HG03558 (cell line): ENCODE results near the gene GPT2.
"Not testable (repeated sequence)": the region's sequence is repeated elsewhere in the genome, so short reads cannot be mapped to it uniquely, and the experiment has no call there.

ENCODE experiments used
- ATAC-seq: cut with Tn5 transposase; IDR thresholded peaks from one replicate; pipeline ENCODE4 v1.9.1; 2021; ENCODE audit warnings: moderate number of reproducible peaks; ENCODE audit not compliant: unreplicated experiment; ENCODE audit errors: extremely low read depth

GPT2 gene

DNA sequence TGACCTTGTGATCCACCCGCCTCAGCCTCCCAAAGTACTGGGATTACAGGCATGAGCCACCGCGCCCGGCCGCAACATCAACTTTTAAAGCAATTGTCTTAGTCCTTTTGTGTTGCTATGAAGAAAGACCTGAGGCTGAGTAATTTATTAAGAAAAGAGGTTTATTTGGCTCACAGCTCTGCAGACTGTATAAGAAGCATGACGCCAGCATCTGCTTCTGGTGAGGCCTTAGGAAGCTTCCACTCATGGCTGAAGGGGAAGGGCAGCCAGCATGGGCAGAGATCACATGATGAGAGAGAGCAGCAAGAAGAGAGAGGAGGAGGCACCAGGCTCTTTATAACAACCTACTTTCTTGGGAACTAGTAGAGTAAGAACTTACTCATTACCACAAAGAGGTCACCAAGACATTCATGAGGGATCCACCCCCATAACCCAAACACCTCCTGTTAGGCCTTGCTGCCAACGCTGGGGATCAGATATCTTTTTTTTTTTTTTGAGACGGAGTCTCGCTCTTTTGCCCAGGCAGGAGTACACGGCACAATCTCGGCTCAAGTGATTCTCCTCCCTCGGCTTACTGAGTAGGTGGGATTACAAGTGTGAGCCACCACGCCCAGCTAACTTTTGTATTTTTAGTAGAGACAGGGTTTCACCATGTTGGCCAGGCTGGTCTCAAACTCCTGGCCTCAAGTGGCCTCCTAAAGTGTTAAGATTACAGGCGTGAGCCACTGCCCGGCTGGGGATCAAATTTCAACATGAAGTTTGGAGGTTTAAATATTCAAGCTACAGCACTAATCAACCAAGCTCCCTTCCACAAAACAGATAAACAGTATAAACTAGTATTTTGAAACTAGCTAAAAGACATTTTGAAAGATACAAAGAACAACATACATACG, 21.4 kb upstream of the GPT2 start:
- ATAC-seq, result no peak

DNA sequence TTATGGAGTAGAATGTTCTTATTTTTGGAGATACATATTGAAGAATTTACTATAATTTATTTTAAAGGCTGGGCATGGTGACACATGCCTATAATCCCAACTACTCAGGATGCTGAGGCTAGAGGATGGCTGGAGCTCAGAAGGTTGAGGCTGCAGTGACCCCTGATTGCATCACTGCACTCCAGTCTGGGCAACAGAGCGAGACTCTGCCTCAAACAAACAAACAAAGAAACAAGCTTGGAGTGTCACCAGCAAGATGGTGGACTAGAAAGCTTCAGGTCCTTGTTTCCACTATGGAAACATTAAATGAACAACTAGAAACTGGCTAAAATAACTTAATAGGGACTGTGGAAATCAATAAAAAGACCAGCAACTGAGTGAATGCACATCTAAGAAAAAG, 17.9 kb upstream of the GPT2 start:
- no peak for ATAC-seq

DNA sequence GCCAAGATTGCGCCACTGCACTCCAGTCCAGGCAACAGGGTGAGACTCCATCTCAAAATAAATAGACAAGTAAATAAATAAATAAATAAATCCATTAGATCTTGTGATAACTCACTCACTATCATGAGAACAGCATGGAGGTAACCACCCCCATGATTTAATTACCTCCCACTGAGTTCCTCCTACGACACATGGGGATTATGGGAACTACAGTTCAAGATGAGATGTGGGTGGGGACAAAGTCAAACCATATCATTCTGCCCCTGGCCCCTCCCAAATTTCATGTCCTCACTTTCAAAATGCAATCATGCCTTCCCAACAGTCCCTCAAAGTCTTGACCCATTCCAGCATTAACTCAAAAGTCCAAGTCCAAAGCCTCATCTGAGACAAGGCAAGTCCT, 16.7 kb upstream of the GPT2 start:
- not testable (repeated sequence) for ATAC-seq

DNA sequence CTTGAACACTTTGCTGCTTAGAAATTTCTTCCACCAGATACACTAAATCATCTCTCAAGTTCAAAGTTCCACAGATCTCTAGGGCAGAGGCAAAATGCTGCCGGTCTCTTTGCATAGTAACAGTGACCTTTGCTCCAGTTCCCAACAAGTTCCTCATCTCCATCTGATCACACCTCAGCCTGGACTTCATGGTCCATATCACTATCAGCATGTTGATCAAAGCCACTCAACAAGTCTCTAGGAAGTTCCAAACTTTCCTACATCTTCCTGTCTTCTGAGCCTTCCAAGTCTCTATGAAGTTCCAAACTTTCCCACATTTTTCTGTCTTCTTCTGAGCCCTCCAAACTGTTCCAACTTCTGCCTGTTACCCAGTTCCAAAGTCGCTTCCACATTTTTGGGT, 15.3 kb upstream of the GPT2 start:
- ATAC-seq, result not testable (repeated sequence)

DNA sequence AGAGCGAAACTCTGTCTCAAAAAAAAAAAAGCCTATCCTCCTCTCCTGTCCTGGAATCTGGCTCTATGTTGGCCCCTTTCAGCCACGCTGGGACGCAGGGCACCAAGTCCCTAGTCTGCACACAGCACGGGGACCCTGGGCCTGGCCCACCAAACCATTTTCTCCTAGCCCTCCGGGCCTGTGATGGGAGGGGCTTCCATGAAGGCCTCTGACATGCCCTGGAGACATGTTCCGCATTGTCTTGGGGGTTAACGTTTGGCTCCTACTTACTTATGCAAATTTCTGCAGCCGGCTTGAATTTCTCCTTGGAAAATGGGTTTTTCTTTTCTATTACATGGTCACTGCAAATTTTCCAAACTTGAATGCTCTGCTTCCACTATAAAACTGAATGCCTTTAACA, 12.6 kb upstream of the GPT2 start:
- ATAC-seq, result no peak

DNA sequence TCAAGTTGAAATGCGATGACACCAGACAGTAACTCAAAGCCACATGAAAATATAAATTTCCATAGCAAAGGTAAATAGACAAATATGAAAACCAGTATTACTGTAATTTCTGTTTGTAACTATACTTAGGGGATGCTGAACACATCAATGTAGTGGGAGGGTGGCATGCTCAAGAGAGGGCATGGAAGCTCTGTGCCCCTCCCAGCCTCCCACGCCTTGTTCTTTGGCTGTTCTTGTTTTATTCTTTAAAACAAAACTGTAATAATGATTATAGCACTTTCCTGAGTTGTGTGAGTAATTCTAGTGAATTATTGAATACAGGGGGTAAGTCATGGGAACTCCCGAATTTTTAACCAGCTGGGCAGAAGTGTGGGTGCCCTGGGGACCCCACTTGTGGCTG, 11.0 kb upstream of the GPT2 start:
- no peak for ATAC-seq

DNA sequence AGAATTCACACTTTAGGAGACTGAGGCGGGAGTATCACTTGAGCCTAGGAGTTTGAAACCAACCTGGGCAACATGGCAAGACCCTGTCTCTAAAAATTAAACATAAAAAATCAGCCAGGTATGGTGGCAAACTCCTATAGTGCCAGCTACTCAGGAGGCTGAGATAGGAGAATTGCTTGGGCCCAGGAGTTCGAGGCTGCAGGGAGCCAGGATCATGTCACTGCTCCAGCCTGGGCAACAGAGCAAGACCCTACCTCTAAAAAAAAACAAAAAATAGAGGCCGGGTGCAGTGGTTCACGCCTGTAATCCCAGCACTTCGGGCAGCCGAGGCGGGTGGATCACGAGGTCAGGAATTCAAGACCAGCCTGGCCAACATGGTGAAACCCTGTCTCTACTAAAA, 8.9 kb upstream of the GPT2 start:
- ATAC-seq, result no peak

DNA sequence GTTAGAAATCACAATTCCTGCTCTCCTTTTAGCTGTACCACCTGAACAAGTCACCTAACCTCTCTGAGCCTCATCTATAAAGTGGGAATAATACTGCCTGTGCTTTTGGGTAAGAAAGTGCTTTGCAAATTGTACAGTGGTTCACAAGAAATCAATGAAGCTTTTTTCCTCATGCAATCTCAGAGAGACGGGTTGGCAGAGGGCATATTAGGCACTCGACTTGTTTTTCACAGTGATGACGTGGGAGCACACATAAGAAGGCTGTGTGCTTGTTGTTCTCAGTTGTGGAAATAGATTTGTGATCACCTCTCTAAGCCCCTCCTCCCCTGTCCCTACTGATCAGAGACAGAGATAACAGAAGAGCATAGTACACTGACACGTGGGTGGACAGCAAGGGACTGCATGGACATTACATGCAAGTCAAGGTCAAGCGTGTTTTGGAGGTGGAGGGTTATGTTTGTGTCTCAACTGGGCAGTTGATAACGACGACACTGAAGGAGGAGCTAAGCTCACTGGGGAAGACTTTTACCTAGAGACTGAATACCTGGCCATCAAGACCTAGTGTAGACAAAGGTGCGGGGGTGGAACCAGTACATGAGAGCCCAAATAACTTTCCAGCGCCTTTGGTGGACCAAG, 1.7 kb upstream of the GPT2 start:
- ATAC-seq, result no peak

DNA sequence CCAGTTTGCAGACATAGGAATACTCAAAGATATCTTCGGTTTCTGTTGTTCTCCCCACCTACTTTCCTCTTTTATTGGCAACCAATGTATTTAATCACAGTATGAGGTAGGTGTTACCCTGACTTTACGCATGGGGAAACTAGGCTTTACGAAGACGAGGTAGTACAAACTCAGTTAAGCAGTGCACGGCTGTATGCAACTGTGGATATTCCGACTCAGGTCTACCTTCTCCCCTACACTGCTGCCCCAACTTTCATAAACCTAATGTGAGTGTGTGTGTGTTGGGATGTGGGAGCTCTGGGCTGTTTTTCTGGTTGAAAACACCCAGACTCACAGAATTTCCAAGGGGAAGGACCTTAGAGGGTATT, 1.2 kb upstream of the GPT2 start:
- ATAC-seq, result no peak

DNA sequence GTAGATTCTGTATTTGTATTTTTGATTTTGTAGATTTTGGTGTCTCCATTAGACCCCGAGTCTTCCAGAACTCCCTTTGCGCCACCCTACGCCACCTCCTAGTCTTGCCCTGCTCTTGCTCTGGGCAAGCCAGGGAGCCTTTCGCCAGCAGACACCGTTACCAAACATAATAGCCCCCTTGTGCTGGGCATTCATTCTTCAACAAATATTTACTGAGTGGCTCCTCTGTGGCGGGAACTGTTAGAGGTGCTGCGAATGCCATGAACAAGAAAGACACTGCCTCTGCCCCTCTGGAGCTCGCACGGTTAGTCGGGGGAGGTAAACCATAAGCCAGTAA, 841 bp upstream of the GPT2 start:
- no peak for ATAC-seq

DNA sequence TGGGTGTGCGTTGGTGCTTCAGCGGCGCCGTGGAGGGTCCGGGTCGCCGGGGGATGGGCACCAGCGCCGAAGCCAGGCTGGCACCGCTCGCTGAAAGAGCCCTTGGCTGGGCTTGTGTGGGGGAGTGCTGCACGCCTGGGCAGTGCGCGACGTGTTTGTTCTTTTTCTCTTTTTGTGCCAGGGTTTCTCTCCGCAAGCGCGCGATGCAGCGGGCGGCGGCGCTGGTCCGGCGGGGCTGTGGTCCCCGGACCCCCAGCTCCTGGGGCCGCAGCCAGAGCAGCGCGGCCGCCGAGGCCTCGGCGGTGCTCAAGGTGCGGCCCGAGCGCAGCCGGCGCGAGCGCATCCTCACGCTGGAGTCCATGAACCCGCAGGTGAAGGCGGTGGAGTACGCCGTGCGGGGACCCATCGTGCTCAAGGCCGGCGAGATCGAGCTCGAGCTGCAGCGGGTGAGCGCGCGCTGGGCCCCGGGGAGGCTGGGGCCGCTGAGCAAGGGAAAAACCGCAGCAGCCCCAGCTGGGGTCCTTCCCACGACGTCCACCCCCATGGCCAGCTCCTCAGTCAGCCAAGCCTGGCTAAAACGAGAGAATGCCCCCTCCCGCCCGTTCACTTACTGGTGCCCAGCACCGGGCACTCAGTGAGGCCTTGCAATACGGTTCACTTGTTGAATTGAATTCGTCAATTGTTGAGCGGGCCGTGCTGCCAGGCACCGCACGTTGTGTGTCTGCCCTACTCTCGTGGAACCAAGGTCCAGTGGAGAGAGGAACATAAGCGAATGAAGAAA, 541 bp downstream of the GPT2 start:
- no peak for ATAC-seq

DNA sequence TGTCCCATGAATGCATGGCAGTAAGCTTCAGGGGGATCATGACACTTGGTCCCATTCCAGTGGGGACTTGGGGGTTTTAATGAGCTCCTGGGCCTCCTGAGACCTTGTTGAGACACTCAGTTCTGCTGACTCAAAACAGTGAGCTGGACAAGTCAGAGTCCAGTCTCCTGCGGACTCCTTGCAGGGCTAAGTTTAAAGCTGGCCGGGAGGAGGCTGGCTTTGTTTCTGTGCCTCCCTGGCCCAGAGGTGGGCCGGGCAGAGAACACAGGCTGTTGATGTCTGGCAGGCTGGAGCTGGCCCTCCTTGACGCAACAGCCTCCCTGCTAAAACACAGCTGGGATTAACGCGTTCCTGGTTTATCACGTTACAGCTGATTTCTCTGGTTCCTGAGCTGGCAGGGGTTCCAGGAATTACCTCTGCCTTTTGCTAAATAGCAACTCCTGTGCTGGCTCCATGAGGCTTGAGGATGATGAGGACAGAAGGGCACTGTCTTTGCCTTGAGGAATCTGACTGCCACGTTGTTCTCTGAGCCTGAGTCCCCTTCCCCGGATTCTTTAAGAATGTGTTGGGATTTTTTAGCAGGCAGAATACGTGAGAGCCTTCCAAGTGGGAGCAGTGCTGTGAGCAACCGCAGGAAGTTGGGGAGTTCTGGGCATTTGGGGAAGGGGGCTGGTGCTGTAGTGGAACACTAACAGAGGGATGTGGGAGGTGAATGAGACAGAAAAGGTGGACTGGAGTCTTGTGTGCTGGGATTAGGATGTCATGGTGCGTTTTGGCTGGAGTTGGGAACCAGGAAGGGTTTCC, 2.0 kb downstream of the GPT2 start:
- ATAC-seq, result no peak

DNA sequence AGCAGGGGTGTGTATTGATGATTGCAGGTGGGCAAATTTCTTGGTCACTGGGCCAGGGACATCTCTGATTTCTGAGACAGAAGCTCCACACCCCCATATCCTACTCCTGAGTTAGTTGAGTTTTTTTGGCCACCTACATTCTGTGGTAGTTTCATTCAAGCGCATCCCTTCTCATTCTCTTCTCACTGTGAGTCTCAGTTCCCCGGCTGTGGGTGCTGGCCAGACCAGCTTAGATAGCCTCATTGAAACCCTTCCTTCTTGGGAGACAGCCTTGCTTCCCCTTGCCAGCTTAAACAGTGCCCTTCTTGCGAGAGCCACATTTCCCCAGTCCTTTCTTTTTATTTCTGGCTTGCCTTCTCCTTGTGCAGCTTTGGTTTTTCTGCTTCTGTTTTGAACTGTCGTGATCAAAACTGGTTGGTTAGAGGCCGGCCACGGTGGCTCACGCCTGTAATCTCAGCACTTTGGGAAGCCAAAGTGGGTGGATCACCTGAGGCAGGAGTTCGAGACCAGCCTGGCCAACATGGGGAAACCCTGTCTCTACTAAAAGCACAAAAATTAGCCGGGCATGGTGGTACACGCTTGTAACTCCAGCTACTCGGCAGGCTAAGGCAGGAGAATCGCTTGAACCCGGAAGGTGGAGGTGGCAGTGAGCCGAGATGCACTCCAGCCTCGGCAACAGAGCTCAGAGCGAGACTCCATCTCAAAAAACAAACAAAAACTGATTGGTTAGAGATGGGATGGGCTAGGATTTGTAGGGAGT, 2.8 kb downstream of the GPT2 start:
- ATAC-seq, result no peak

DNA sequence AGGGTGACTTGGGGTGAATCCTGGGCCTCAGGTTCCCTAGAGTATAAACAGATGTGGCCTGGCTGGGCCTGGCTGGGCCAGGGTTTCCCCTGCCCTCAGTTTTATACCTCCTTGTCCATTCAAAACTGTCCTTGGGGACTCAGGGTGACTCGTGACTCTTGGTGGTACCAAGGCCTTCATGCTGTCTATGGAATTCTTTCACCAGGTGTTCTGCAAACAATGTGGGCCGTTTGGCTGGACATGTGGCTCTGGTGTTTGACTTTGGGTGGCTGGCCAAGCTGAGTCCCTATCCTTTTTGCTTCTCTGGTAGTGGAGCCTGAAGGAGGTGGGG, 3.3 kb downstream of the GPT2 start:
- no peak for ATAC-seq

DNA sequence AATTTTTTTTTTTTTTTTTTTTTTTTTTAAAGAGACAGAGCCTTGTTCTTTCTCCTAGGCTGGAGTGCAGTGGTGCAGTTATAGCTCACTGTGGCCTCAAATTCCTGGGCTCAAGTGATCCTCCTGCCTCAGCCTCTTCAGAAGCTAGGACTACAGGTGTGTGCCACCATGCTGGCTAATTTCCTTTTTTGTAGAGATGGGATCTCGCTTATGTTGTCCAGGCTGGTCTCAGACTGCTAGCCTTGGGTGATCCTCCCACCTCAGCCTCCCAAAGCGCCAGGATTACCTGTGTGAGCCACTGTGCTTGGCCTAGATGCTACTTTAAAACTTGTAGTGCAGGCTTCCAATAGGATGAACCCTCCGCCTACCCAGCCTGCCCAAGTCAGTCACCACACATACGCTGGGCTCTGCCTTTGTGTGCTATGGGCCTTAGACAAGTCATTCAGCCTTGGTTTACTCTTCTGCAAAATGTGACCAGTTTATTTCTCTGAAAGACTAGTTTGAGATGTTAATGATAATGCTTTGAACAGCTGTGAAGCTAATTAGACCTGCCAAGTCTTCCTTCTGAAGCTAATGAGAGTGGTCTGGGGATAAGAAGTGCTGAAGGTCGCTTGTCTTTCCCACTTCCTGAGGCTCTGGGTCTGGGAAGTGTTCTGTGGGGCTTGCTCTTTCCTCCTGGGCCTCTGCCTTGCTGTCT, 5.2 kb downstream of the GPT2 start:
- ATAC-seq, result no peak

DNA sequence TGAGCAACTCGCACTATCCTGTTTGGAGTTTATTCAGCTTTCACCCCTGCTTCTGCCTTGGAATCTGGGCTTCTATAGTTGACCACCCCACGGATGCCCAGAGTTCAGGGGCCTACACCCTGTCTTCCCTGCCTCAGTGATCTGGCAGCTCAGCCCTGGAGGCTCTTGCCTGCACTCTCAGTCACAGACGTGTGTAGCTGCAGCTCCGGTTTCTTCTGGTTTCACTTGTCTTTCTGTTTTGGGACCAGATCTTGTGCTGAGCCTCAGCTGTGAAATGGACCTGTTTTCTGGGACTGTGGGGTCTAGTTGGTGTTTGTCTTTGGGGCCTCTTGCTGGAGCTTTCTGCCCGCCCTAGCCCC, 5.8 kb downstream of the GPT2 start:
- ATAC-seq, result no peak

DNA sequence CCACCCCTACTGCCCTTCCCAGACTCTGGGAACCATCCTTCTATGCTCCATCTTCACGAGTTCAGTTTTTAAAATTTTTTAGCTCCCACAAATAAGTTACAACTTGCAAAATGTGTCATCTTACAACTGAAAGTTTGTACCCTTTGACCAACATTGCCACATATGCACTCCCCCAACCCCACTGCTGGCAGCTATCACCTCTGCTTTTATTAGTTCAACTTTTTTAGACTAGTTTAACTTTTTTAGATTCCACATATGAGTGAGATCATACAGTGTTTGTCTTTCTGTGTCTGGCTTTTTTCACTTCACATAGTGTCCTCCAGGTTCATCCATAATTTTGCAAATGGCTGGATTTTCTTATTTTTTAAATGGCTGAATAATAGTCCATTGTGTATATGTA, 7.7 kb downstream of the GPT2 start:
- ATAC-seq, result no peak

DNA sequence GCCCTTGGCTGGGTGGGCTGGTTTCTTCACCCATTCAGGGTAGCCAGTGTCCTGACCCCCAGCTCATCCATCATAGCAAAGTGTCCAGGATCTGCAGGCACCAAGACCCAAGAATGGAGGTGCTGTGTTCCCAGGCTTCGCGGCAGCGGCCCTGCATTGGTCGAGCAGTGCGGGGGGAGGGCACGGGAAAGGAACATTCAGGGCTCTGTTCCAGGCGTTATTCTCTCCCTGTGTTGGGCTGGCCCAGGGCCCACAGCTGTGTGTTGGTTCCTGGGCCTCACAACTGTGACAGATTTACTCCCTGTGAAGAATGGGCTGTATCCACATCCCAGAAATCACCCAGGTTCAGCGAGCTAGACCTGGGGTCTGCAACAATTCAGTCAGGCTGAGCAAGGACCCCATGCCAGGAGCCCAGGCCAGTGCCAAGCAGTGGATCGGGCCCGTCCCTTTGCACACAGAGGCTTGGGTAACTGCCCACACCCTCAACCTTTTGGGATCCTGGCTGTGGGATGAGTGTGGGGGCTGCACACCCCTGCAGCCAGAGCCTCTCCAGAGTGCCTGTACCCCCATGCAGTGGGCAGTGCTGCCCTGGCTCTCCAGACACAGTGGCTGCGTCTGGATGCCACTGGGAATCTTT, 10.0 kb downstream of the GPT2 start:
- ATAC-seq, result no peak
